NOMO-1 treated with dmso at 0.1 percent for 144 hours (cell line): ENCODE results near the gene RPS10.
A peak's percentile ranks its signal among the peaks of the same experiment; 100 is the strongest.
"Not testable (repeated sequence)": the region's sequence is repeated elsewhere in the genome, so short reads cannot be mapped to it uniquely, and the experiment has no call there.

Source experiments
- DNase-seq: peaks from one replicate; lab custom pipeline; 2025; ENCODE audit not compliant: unreplicated experiment; lab: John Stamatoyannopoulos, UW

The RPS10 gene

GRCh38 chr6:34393191-34393965 lies 32.5 kb downstream of the RPS10 start:
- DNase-seq = peak; percentile 69

- DNase-seq = peak; percentile 93
These were observed 33.2 kb downstream of the RPS10 start, which contains the start of gene NUDT3 for GRCh38 chr6:34392497-34393190. Gene NUDT3 (minus strand): TSS chr6:34392669. CDS start chr6:34392362, 307 bp downstream.

DNA sequence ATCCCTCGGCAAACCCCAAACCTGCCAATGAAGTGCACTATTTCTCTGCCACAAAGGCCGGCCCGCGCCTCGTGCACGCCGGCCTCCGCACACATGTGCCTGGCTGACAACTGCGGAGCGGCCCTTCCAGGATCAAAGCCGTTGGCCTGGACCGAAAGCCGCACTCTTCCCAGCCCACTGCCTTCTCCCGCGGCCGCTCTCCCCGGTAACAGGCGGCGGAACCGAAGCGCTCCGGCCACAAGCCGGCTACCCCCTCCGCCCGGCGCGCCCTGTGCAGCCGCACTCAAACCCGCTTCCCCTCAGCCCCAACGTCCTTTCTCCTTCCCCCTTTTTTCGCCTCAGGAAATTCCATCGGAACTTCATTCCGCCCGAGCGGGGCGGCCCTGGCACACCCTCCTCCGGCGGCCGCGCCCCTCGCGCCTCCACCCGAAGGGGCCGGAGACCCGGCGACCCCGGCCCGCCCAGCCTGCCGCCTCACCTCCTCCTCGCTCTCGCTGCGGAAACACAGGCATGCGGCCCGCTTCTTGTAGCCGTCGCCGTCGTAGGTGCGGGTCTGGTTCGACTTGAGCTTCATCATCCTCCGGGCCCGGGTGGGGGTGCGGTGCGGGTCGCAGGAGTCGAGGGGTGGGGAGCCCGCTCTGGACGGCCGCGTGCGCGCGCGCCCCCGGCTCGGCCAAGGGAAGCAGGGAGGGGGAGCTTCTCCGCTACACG lies 33.9 kb downstream of the RPS10 start:
- DNase-seq = peak; percentile 40

GRCh38 chr6:34391473-34391785 lies 34.4 kb downstream of the RPS10 start:
- no peak for DNase-seq

DNA sequence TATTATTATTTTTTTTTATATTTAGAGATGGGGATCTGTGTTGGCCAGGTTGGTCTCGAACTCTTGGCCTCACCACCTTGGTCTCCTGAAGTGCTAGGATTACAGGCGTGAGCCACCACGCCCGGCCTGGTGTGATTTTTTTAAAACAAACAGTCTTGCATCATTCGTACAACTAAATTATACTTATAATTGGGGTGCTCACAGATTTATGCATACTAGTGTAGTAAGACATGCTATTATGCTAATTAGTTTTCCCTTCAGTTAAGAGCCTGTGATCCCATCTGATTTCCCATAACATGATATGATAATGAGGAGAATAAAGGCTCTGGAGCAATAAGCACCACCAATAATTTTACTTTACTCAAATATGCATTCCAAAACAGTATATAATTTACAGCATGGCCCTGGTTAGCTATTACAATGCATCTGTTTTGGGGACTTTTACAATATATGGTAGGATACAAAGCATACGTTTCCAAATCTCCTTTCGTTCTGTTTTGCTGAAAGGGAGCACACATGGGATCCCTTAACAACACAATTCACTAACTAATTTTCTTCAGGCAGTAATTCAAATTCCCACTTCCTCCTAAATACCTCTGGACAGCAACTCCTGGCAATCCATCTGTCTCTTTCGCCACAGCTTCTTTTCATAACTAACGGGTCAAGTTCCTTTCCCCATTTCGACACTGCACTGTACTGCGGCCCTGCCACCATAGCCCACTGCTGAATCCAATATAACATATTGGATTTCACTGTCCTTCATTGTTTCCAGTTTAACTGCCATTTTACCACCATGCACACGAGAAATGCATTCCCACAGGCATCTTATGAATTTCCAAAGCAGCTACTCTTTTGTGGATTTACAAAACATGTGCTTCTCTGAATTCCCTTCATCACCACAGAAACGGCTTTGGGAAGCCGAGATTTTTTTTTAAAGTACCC lies 35.1 kb downstream of the RPS10 start:
- DNase-seq = peak; percentile 7

- no peak for DNase-seq
These were observed 36.8 kb downstream of the RPS10 start for GRCh38 chr6:34389034-34389433.

DNA sequence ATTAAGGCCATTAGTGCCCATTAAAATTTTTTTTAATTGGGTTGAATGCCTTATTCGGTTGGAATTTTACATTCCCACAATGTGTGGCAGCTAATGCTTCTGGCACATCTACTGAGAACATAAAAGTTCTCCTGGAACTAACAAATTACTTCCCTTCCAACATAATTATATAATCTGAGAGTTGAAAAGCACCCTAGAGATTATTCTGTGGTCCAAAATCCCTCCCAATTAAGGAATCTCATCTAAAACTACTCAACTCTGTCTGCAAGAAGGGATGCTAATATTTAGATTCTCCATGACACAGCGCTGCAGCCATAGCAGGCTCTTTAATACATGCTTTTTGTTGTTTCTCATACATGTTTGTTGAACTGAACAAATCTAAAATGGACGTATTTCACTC lies 37.4 kb downstream of the RPS10 start:
- no peak for DNase-seq

DNA sequence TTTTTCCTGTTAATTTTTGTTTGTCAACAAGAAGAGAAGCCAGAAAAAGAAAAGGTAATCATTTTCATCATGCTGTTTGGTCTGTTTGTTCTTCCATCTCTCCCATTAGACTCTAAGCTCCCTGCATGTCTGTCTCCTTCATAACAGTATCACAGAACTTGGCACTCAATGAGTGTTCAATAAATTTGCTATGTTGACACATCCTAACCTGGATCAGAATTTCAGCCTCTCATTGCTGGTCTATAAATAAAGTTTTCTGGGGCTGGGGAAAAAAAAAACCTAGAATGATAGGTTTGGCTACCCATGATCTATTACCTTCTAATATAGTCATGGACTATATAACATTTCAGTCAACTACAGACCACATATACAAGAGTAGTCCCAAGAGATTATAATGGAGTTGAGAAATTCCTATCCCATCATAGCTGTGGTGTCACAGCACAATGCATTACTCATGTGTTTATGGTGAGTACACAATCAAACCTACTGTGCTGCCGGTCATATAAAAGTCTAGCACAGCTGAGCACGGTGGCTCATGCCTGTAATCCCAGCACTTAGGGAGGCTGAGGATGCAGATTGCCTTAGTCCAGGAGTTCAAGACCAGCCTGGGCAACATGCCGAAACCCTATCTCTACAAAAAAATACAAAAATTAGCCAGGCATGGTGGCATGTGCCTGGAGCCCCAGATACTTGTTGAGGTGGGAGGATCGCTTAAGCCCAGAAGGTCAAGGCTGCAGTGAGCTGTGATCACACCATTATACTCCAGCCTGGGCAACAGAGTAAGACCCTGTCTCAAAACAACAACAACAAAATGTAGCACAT lies 39.3 kb downstream of the RPS10 start:
- no peak for DNase-seq

- no peak for DNase-seq
These were observed 40.1 kb downstream of the RPS10 start for GRCh38 chr6:34385793-34386195.

DNA sequence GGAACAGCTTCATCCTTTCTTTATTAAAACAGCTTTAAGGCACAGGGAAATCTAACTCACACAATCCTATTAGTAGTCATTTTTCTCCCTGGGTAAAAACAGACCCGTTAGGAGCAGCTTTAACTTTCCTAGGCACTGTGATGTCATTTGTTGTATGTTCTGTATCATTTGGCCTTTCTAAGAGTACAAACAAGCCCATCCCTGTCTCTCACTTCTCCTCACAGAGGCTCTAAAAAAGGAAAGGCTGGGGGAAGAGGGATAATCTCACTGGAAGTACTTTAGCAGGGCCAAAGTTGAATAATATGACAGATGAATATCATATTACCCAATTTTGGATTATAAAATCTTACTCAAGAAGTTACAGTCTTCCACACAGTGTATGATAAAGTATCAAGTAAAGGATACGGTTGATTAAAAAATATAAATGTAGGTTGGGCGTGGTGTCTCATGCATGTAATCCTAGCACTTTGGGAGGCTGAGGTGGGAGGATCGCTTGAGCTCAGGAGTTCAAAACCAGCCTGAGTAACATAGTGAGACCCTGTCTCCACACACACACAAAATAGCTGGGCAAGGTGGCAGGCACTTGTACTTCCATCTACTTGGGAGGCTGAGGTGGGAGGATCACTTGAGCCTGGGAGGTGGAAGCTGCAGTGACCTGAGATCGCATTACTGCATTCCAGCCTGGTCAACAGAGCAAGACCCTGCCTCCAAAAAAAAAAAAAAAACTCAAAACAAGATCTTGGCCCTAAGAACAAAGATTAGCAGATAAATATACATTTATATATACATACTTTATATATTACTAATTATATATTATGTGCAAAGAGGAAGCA lies 41.3 kb downstream of the RPS10 start:
- DNase-seq = no peak

GRCh38 chr6:34383656-34384320 lies 42.1 kb downstream of the RPS10 start:
- DNase-seq = no peak

DNA sequence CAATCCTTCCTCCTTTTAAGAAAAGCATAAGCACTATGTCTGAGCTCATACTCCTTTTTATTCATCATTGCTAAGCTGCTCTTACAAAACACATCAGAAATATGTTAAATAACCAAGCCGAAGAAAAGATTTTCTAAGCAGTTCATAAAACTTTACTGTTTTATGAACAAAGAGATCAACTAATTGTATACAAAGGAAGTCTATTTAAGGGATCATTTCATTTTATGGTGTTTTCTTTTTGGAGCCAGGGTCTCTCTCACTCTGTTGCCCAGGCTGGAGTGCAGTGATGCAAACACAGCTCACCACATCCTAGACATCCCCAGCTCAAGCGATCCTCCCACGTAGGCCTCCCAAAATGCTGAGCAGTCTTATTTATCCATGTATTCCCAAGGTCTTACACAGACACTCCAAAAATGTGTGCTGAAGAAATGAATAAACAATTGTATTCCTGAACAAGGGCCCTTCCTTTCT lies 42.7 kb downstream of the RPS10 start:
- no peak for DNase-seq

- DNase-seq = no peak
These were observed 44.8 kb downstream of the RPS10 start for GRCh38 chr6:34381081-34381480.

DNA sequence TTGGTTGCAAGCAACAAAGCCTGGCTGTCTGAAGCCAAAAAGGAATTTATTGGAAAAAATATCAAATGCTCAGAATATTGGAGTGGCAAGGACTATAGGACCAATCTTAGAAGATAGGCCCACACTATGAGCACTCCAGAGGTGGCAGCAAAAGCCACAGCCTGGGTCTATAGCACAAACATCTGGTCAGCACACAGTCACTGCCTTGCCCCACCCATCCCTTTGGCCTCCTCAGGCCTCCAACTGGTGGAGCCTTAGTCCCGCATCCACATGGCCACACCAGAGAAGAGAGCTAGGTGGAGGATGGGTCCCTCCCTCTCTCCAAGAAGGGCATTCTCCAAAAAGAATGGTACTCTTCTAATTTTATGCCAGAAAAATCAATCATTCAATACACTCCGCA lies 47.4 kb downstream of the RPS10 start:
- no peak for DNase-seq

DNA sequence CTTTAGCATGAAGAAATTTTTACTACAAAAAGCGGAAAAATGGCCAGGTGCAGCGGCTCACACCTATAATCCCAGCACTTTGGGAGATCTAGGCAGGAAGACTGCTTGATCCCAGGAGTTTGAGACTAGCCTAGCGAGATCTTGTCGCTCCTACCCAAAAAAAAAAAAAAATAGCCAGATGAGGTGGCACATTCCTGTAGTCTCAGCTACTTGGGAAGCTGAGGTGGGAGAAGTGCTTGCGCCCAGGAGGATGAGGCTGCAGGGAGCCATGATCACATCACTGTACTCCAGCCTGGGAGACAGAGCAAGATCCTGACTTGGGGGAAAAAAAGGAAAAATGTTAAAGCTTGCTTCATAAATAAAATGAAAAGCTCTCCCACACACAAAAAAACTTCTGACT lies 47.9 kb downstream of the RPS10 start:
- DNase-seq = no peak

DNA sequence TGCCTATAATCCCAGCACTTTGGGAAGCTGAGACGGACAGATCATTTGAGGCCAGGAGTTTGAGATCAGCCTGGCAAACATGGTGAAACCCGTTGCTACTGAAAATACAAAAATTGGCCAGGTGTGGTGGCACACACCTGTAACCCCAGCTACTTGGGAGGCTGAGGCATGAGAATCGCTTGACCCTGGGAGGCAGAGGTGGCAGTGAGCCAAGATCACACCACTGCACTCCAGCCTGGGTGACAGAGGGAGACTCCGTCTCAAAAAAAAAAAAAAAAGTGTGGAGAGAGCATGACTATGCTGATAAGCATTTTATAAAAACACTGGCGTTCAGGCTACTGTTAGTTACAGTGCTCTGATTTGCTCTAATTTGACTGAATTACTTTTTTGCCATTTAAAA lies 48.3 kb downstream of the RPS10 start:
- DNase-seq = not testable (repeated sequence)

DNA sequence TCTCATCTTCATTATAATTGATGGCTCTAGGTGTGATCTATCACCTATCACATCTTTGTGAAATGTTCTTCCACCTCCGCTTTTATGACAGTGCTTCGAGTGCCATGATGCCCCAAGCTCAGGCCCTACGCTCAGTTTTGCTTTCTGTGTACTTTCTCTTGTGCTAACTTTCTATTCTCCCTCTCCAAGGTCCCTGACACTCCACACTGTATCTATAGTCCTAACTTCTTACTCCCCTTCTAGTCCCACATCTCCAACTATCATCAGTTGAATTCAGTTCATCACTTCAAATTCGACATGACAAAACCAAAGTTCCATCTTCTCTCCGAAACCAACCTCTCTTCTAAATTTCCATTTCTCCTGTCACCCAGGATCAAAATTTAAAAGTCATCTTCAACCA lies 50.0 kb downstream of the RPS10 start:
- DNase-seq = no peak

DNA sequence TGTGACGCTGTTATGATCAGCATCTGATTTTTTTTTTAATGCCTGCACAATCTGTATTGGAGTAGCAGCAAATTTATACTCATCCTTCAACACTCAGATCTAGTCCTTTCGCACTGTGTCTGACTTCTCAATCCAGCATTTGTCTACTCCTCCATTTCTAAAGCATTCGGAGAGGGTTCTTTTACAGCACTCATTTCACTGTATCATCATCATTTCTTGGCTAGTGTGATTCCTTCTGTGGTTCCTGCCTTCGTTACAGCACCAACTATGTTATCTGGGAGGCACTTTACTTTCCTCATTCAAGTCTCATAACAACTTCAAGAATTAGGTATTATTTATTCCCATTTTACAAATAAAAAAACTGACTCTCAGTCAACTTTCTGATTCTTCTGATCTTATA lies 51.4 kb downstream of the RPS10 start:
- DNase-seq = no peak

DNA sequence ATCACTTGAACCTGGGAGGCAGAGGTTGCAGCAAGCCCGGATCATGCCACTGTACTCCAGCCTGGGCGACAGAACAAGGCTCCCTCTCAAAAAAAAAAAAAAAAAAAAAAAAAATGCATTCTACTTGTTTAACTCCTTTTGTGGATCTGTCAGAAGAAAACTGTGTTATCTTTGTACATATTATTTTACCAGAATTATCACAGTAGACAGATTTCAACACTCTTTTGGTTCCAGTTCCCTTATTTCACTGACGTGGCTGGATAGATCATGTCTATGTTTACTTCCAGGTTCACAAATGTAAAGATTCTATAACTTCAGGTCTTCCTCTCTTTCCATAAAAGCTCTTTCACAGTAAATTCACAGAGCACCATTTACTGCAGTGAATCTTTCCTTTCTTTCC lies 51.8 kb downstream of the RPS10 start:
- DNase-seq = no peak
